ENCODE data around the gene SCN3B.

The SCN3B gene

DNA sequence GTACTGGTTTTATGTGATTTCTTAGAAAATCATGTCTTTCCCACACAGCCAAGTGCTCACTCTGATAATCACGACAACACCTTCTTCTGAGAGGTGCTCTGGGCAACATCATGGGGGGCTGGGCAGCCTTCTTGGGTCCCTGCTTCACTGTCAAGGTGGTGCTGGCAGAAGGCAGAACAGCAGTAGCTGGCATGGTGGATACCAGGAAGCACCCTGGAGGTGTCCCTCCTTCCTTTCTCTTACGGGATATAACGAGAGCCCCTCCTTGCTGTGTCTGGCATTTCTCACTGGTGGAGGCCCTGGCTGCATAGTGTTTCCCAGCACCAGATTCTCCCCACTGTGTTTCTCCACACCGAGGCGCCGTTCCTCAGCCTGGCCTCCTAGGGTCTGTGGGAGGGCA, 60.9 kb downstream of the SCN3B start:
- TF ChIP-seq, protein P1, sequence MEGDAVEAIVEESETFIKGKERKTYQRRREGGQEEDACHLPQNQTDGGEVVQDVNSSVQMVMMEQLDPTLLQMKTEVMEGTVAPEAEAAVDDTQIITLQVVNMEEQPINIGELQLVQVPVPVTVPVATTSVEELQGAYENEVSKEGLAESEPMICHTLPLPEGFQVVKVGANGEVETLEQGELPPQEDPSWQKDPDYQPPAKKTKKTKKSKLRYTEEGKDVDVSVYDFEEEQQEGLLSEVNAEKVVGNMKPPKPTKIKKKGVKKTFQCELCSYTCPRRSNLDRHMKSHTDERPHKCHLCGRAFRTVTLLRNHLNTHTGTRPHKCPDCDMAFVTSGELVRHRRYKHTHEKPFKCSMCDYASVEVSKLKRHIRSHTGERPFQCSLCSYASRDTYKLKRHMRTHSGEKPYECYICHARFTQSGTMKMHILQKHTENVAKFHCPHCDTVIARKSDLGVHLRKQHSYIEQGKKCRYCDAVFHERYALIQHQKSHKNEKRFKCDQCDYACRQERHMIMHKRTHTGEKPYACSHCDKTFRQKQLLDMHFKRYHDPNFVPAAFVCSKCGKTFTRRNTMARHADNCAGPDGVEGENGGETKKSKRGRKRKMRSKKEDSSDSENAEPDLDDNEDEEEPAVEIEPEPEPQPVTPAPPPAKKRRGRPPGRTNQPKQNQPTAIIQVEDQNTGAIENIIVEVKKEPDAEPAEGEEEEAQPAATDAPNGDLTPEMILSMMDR (conservative IDR thresholded peaks at IDR 0.05; ENCODE audit: low read length), result no peak
- DNase-seq (ENCODE audit: low read depth), result no peak
- no peak overlapping the region for H3K4me3 ChIP-seq (ENCODE audit: low read length)

DNA sequence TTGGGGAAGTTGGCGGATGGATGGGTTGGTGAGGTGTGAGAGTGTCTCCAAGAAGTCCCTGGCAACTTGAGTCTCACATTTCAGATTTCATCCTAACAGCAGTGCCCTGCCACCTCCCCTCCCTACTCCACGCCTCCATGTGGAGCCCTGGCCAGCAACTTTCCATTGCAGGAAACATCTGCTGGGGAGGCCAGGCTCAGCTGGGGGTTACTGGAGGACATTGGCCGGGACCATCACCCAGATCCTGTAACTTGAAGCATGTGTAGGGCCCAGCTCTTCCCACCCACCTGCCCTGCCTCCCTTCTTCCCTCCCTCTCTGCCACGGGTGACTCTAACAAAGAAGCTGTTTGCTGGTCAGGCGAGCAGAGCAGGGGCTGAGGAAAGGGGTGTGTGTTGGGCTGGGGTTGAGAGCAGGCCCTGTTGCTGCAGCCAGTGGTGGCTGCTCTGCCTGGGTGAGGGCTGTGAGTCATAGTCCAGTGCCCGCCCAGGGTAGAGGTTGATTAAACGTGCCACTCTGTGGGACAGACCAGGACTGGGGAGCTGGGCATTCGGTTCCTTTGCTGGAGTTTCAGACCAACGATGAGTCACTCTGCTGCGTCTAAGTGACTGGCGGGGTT, 64.0 kb downstream of the SCN3B start:
- TF ChIP-seq, protein P1 (conservative IDR thresholded peaks at IDR 0.05; ENCODE audit: low read length), result no peak
- H3K4me3 ChIP-seq (ENCODE audit: low read length), result no peak overlapping the region
- peak; percentile 74 for DNase-seq (ENCODE audit: low read depth)

DNA sequence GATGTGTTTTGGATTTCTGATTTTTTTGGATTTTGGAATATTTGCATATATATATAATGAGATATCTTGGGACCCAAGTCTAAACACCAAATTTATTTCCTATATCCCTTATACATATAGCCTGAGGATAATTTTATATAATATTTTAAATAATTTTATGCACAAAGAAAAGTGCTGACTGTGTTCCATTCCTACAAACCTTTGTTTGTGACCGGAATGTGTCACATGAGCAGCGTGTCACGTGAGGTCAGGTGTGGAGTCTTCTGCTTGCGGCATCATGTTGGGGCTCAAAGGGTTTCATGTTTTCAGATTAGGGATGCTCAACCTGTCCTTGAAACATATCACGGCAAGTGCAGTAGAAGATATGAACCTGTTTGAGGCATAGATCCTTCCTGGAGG, 65.6 kb downstream of the SCN3B start:
- TF ChIP-seq, protein P1 (conservative IDR thresholded peaks at IDR 0.05; ENCODE audit: low read length), result no peak
- DNase-seq (ENCODE audit: low read depth), result no peak
- H3K4me3 ChIP-seq (ENCODE audit: low read length), result no peak overlapping the region

DNA sequence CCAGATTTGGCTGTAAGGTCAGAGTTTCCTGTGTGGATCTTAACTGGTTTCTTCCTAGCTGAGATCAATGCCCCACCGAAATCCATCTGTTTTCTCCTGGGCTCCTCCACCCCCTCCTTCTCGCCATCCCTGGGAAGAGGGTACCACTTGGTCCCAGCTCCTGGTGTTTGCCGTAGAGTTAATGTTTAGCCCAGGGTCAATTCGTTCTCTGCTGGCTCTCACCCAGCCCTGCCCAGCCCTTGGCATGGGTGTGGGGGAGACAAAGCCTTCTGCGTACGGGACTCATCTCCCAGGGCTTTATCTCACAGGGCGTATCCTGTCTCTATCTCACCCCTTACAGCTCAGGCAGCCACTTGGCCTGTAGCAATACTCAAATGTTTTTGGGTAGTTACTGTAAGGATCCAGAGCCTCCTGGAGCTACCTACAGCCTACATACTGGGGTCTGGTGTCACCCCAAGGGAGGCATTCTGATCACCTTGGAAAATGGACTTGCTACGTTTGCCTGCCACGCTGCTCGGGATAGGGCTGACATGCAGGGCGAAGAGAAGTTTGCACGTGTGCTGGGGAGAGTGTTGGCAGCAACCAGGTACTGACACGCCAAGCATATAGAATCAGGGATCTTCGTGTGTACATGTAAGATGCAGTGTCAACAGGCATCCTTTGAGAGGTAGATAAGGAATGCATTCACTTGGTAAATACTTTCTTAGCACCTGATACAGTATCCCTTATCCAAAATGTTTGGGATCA, 66.1 kb downstream of the SCN3B start:
- DNase-seq (ENCODE audit: low read depth), result no peak
- H3K4me3 ChIP-seq (ENCODE audit: low read length), result no peak overlapping the region

DNA sequence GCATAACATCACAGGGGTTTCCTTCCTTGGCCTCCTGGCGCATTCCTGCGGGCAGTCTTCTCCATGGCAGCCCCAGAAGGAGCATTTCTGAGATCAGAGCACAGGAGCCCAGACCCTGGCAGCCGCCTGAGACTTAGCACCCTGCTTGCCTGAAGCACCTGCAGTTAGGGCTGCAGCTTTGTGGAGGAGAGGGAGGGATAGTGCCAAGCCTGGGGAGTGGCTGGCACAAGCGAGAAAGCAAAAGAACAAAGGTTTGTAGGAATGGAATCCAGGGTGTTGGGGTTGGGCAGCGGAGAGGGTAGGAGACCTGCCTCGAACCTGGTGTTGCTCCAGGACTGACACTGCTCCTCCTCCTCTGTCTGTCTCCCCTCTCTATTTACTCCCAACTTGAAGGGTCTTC, 66.9 kb downstream of the SCN3B start:
- no peak for DNase-seq (ENCODE audit: low read depth)
- no peak overlapping the region for H3K4me3 ChIP-seq (ENCODE audit: low read length)
- TF ChIP-seq, protein P1 (conservative IDR thresholded peaks at IDR 0.05; ENCODE audit: low read length), result no peak

More for the DNA sequence above, 66.1 kb downstream of the SCN3B start:
- TF ChIP-seq, protein P1 (conservative IDR thresholded peaks at IDR 0.05; ENCODE audit: low read length), result no peak

DNA sequence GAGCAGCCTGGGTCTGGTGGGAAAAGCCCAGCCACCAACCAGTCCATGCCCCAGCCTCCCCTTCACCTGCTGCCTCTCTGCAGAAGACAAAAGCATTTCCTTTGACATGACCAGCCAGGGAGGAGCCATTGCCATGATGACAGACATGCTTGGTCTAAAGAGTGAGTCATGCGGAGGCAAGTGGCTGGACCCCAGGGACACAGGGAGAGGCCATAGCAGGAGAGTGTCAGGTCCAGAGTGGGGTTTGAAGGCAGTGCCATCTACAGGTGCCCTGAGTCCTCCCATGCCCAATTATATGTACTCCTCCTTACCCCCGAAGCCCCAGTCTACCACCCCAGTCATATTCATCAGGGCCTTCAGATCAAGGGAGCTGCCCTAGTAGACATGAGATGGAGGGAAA, 67.4 kb downstream of the SCN3B start:
- H3K4me3 ChIP-seq (ENCODE audit: low read length), result no peak overlapping the region
- DNase-seq (ENCODE audit: low read depth), result peak; percentile 18
- TF ChIP-seq, protein P1 (conservative IDR thresholded peaks at IDR 0.05; ENCODE audit: low read length), result no peak

DNA sequence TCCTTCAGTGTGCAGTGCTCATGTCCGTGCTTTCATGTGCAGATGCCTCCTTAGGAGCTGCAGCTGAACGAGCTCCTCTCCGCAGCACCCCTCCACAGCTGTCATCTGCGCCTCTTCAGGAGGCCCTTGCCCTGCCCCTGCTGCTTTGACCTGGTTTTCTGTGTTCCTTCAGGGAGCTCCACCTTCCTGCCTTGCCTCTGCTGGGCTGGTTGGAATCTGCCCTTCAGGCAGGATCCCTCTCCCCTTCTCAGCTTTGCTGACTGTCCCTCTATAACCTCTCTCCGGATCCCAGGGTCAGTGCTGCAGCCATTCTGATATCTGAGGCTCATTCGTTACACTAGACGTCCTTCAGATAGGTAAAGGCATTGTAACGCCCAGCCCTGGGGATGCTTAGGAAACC, 67.9 kb downstream of the SCN3B start:
- no peak for DNase-seq (ENCODE audit: low read depth)
- no peak overlapping the region for H3K4me3 ChIP-seq (ENCODE audit: low read length)
- TF ChIP-seq, protein P1 (conservative IDR thresholded peaks at IDR 0.05; ENCODE audit: low read length), result no peak

Data from AG10803 (cell line).